Ascending aorta (tissue), 2 donors: ENCODE measurements around the gene TMEM190. TPM values are rescaled to one million over a fixed set of nuclear protein-coding genes. Genes with fewer than 3 reads are reported as not detected.

Experiments
- DNase-seq, 2 donors: peaks; one replicate each; pipeline ENCODE4 v3.0.0-alpha.2; 2019; ENCODE audit warnings: low spot score in 2 of 2
- H3K27ac ChIP-seq, 2 donors: fragments of 200-600 bp; sonication (generic); one replicate each; pipeline ENCODE4 v1.5.1; 2016 to 2017; ENCODE audit warnings: mild to moderate bottlenecking in 1 of 2
- H3K27me3 ChIP-seq: fragments of 200-600 bp; sonication (generic); one replicate; pipeline ENCODE4 v1.5.1; 2017
- H3K36me3 ChIP-seq, 2 donors: fragments of 200-600 bp; sonication (generic); one replicate each; pipeline ENCODE4 v1.5.1; 2016
- H3K4me1 ChIP-seq, 2 donors: fragments of 200-600 bp; sonication (generic); one replicate each; pipeline ENCODE4 v1.5.1; 2016 to 2017; ENCODE audit warnings: mild to moderate bottlenecking in 1 of 2
- H3K4me3 ChIP-seq, 2 donors: fragments of 200-600 bp; sonication (generic); one replicate each; pipeline ENCODE4 v1.5.1; 2016 to 2017; ENCODE audit warnings: mild to moderate bottlenecking in 1 of 2
- H3K9me3 ChIP-seq, 2 donors: fragments of 200-600 bp; sonication (generic); one replicate each; pipeline ENCODE4 v1.5.1; 2016
- intact Hi-C: fragments of 100-400 bp; cut with DNase I; formaldehyde crosslinking; loops from one replicate; pipeline ENCODE4 v1.15.1; 2023
- total RNA-seq: library from RNA; depleted of rRNA; stranded (reverse); fragments of >200 nt; gene quantifications from one replicate; pipeline ENCODE4 v1.1.0, GENCODE V29; 2016
- TF ChIP-seq, protein P1 (sequence below), 3 experiments: fragments of 200-600 bp in 2 of 3; fragments of 450-650 bp in 1 of 3; sonication (generic) in 2 of 3; IDR thresholded peaks; one replicate each; pipeline ENCODE4 v1.5.1; 2016 to 2019; ENCODE audit warnings: antibody characterized with exemption in 3 of 3, mild to moderate bottlenecking in 1 of 3, moderate library complexity in 1 of 3

Gene TMEM190
- total RNA-seq, 1 donor from 2014 or later, result not detected

DNA sequence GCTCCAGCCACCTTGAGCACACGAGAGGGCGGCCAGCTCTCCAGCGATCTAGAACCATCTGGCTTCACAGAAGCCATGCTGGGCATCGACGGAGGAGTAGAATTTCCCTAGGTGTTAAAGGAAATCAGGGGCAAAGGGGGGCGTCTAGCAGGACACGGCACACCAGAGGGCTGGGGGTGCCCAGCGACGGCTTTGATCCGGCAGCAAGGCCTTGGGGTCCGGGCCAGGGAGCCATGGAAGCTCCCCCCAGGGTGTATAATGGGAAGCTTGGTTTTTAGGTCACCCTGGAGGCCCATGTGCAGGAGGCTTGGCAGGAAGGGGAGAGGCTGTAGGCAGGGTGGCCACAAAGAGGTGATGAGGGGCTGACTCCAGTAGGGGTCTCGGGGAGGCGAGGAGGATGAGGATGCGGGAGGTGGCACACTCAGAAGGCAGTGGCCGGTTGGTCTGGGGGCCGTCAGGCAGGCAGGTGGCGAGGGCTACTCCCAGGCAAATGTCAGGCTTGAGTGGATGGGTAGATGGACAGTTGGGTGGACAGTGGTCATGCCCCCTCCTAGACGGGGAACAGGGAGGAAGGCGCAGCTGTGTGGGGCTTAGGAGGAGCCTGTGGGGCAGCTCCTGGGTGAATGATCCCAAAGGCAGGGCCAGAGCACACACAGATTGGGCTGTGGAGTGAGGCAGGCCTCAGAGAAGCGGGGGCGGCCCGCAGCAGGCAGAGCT, 31.4 kb upstream of the TMEM190 start:
- Histone ChIP-seq H3K4me1 (peaks cover 4 to 14% of the 10 kb centered on the region in 2 donors), H3K27me3 (no peaks in the 10 kb centered on the region), H3K36me3 (peaks cover 13 to 25% of the 10 kb centered on the region in 2 donors), H3K4me3 (no peak overlapping the region), H3K9me3 (no peaks in the 10 kb centered on the region), H3K27ac (no peak overlapping the region)
- DNase-seq, result no peak
- TF ChIP-seq, protein P1, sequence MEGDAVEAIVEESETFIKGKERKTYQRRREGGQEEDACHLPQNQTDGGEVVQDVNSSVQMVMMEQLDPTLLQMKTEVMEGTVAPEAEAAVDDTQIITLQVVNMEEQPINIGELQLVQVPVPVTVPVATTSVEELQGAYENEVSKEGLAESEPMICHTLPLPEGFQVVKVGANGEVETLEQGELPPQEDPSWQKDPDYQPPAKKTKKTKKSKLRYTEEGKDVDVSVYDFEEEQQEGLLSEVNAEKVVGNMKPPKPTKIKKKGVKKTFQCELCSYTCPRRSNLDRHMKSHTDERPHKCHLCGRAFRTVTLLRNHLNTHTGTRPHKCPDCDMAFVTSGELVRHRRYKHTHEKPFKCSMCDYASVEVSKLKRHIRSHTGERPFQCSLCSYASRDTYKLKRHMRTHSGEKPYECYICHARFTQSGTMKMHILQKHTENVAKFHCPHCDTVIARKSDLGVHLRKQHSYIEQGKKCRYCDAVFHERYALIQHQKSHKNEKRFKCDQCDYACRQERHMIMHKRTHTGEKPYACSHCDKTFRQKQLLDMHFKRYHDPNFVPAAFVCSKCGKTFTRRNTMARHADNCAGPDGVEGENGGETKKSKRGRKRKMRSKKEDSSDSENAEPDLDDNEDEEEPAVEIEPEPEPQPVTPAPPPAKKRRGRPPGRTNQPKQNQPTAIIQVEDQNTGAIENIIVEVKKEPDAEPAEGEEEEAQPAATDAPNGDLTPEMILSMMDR (IDR thresholded peaks at IDR 0.05), result no peak
- intact Hi-C loops, result no loop called here

DNA sequence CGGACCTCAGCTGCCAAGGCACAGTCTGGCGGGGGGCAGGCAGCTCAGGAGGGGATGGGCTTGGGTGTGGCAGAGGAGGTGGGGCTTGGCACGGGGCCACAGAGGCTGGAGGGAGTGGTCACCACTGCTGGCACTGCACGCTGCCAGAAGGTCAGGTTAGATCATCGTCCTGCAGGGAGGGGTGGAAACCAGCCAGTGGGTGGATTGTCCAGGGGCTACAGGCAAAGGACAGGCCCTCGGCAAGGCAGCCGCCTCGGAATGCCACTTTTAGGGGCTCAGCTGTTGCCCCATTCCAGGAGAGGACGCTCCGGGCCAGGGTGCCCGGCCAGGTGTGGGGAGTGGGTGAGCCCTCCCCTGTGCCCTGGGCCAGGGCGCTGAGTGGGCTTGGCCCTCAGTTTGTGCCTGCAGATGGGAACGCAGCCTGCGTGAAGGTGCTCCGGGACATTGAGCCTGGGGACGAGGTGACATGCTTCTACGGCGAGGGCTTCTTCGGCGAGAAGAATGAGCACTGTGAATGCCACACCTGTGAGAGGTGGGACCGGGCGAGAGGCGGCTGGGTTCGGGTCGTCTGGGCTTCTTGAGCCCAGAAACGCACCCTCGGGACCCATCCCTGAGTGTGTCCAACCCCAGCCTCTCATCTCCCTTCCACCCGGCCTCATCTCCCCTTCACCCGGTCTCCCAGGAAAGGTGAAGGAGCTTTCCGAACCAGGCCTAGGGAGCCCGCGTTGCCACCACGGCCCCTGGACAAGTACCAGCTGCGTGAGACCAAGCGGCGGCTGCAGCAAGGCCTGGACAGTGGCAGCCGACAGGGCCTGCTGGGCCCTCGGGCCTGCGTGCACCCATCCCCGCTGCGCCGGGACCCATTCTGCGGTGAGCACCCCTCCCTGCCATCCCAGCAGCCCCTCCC, 30.6 kb upstream of the TMEM190 start:
- no peak overlapping the region for H3K27ac ChIP-seq
- H3K36me3 ChIP-seq, result peaks cover 13 to 25% of the 10 kb centered on the region in 2 donors
- TF ChIP-seq, protein P1 (IDR thresholded peaks at IDR 0.05), result no peak

DNA sequence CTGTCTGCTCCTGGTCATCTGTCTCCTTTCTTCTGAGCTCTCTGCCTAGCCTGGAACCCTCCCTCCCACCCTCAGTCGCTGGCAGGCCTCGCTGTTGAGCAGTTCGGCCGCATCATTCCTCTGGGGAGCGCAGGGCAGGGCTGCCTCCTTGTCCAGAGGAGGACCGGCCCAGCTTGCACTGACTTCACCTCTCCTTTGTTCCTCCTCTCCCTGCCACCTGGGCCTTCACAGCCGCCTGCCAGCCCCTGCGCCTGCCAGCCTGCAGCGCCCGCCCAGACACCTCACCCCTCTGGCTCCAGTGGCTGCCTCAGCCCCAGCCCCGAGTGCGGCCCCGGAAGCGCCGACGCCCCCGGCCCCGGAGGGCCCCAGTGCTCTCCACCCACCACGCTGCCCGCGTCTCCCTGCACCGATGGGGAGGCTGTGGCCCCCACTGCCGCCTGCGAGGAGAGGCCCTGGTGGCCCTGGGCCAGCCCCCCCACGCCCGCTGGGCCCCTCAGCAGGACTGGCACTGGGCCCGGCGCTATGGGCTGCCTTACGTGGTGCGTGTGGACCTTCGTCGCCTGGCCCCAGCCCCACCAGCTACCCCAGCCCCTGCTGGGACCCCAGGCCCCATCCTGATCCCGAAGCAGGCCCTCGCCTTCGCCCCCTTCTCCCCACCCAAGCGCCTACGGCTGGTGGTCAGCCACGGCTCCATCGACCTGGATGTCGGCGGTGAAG, 29.7 kb upstream of the TMEM190 start:
- H3K9me3 ChIP-seq, result no peaks in the 10 kb centered on the region
- no peaks in the 10 kb centered on the region for H3K4me1 ChIP-seq
- H3K27me3 ChIP-seq, result no peaks in the 10 kb centered on the region
- TF ChIP-seq, protein P1 (IDR thresholded peaks at IDR 0.05), result no peak
- intact Hi-C loops, result no loop called here
- no peak overlapping the region for H3K27ac ChIP-seq
- peaks cover 13 to 25% of the 10 kb centered on the region in 2 donors for H3K36me3 ChIP-seq
- H3K4me3 ChIP-seq, result no peak overlapping the region
- DNase-seq, result no peak

More for the DNA sequence above, 30.6 kb upstream of the TMEM190 start:
- intact Hi-C loops, result no loop called here
- Histone ChIP-seq H3K4me3 (no peak overlapping the region), H3K9me3 (no peaks in the 10 kb centered on the region), H3K27me3 (no peaks in the 10 kb centered on the region), H3K4me1 (peaks cover 0 to 6% of the 10 kb centered on the region in 2 donors)
- no peak for DNase-seq

DNA sequence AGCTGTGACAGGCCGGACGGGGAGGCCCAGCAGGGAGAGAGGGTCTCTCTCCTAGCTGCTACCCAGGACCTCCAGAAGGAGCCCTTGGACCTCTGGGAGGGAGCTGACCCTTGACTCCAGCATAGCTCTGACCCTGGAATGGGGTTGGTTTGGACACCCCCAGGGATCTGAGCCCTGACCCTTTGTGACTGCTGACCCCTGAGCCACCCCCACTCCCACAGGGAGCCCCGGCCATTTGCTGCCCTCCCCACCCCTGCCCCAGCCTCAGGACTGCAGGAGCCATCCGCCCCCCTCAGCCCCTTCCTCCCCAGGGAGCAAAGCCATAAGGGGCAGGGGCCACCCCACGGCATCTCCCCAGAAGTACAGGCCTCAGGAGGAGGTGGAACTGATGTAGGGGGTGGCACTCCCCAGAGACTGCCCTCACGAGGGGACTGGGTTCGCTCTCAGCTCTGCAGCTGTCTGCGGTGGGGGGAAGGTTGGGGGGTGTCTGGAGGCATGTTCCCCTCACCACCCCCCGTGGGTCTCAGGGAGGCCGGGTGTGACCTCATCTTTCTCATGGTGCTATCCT, 29.1 kb upstream of the TMEM190 start:
- H3K9me3 ChIP-seq, result no peaks in the 10 kb centered on the region
- no peaks in the 10 kb centered on the region for H3K27me3 ChIP-seq
- H3K4me3 ChIP-seq, result no peak overlapping the region
- TF ChIP-seq, protein P1 (IDR thresholded peaks at IDR 0.05), result no peak
- H3K27ac ChIP-seq, result no peak overlapping the region
- H3K36me3 ChIP-seq, result peaks cover 7 to 19% of the 10 kb centered on the region in 2 donors
- H3K4me1 ChIP-seq, result no peaks in the 10 kb centered on the region
- intact Hi-C loops, result no loop called here
- no peak for DNase-seq

DNA sequence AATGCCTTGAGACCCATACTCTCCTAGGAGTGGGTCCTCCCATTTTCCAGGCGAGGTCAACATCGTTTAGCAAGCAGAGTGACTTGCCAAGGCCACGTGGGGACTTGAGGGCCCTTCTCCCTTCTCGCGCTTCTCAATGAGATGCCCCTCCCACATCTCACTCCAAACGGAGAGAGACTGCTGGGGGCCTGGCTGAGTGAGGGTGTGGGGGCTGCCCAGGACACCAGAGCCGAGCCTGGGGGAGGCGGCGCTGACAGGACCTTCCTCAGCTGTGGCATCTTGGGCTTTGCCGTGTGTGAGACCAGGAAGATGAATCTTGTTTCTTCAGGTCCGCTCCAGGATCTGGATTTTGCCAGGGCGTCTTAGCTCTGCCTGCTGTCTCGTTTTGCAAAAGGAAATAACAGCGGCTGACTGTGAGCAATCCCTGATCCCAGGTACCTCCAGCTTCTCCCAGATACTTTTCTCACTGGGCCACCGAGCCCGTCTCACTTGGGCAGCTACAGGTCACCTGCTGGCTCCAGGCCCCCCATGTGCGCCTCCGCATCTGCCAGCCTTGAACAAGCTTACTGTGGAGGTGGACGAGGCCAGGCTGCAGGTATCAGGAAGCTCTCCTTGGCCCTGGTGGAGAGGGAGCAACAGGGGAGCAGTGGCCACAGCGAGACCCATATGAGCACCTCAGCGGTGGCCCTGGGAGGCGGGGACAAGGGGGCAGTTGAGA, 28.1 kb upstream of the TMEM190 start:
- no peak overlapping the region for H3K4me3 ChIP-seq
- H3K4me1 ChIP-seq, result peaks cover 3 to 5% of the 10 kb centered on the region in 2 donors
- intact Hi-C loops, result no loop called here

More for the DNA sequence above, 28.1 kb upstream of the TMEM190 start:
- TF ChIP-seq, protein P1 (IDR thresholded peaks at IDR 0.05), result no peak
- Histone ChIP-seq H3K9me3 (no peaks in the 10 kb centered on the region), H3K36me3 (peaks cover 3 to 16% of the 10 kb centered on the region in 2 donors), H3K27me3 (no peaks in the 10 kb centered on the region), H3K27ac (no peak overlapping the region)
- DNase-seq, result no peak
